Testis (tissue), 3 donors: ENCODE data around the gene SLC25A41. TPM values are rescaled to one million over a fixed set of nuclear protein-coding genes. Genes with fewer than 3 reads are reported as not detected.

Experiments used
- DNase-seq: peaks from one replicate; pipeline ENCODE4 v3.0.0-alpha.2; 2019
- H3K27ac ChIP-seq, 2 donors: fragments of 200-600 bp; sonication (generic); one replicate each; pipeline ENCODE4 v1.5.1; 2019
- H3K27me3 ChIP-seq: fragments of 200-600 bp; sonication (generic); one replicate; pipeline ENCODE4 v1.5.1; 2019
- H3K36me3 ChIP-seq: fragments of 200-600 bp; sonication (generic); one replicate; pipeline ENCODE4 v1.5.1; 2017; ENCODE audit warnings: low read depth; ENCODE audit errors: missing control alignments
- H3K4me1 ChIP-seq: fragments of 200-600 bp; sonication (generic); one replicate; pipeline ENCODE4 v1.5.1; 2019
- H3K4me3 ChIP-seq, 2 donors: fragments of 200-600 bp; sonication (generic); one replicate each; pipeline ENCODE4 v1.5.1; 2017 to 2019
- H3K9me3 ChIP-seq: fragments of 200-600 bp; sonication (generic); one replicate; pipeline ENCODE4 v1.5.1; 2017
- CTCF ChIP-seq, 3 experiments: fragments of 450-650 bp in 2 of 3; fragments of 200-600 bp in 1 of 3; sonication (generic) in 1 of 3; IDR thresholded peaks; one replicate each; pipeline ENCODE4 v1.5.1; 2016 to 2019; ENCODE audit warnings: antibody characterized with exemption in 3 of 3, mild to moderate bottlenecking in 2 of 3, moderate library complexity in 1 of 3
- POLR2A ChIP-seq: fragments of 450-650 bp; IDR thresholded peaks from one replicate; pipeline ENCODE4 v1.6.1; 2017; ENCODE audit warnings: antibody characterized with exemption, mild to moderate bottlenecking, moderate library complexity
- whole genome bisulfite sequencing, 2 donors: methylation state at CpG; one replicate each; pipeline ENCODE4 v1.1.5; 2018; 5-methylcytosine and 5-hydroxymethylcytosine counted together
- intact Hi-C: fragments of 100-400 bp; cut with DNase I; formaldehyde crosslinking; loops from one replicate; pipeline ENCODE4 v1.15.1; 2023; ENCODE audit warnings: low total_unique reads
- polyA plus RNA-seq: library from polyadenylated mRNA; stranded (reverse); fragments of 350-450 nt; fragmentation: Illumina TruSeq; extraction: RNeasy Lipid Tissue Mini Kit (QIAGEN cat#74804); gene quantifications from one replicate; pipeline ENCODE4 v1.2.3, GENCODE V29; 2014; ENCODE audit warnings: low read depth, low replicate concordance; ENCODE audit not compliant: insufficient read depth
- total RNA-seq, 2 donors: library from RNA; depleted of rRNA; stranded (reverse); fragments of >200 nt; gene quantifications; one replicate each; pipeline ENCODE4 v1.2.3, GENCODE V29; 2016

SLC25A41 gene
- total and polyA plus RNA-seq, 3 donors from 2014 or later: 3.2 to 7.6 (median 3.9) TPM

GRCh38 chr19:6448045-6448444 is 14.5 kb upstream of the SLC25A41 start:
- WGBS, 2 donors: 90 to 93% methylated on average over 3 of the region's 3 CpGs
- no peaks in the 10 kb centered on the region for H3K9me3 ChIP-seq
- H3K4me3 ChIP-seq: no peak overlapping the region
- no peak for DNase-seq
- H3K27me3 ChIP-seq: no peaks in the 10 kb centered on the region
- H3K36me3 ChIP-seq: no peaks in the 10 kb centered on the region
- peaks cover 6% of the 10 kb centered on the region for H3K4me1 ChIP-seq
- H3K27ac ChIP-seq: no peak overlapping the region
- intact Hi-C loops: no loop called here
- no peak for TF ChIP-seq CTCF (IDR thresholded peaks at IDR 0.05)
- no peak for TF ChIP-seq POLR2A

DNA sequence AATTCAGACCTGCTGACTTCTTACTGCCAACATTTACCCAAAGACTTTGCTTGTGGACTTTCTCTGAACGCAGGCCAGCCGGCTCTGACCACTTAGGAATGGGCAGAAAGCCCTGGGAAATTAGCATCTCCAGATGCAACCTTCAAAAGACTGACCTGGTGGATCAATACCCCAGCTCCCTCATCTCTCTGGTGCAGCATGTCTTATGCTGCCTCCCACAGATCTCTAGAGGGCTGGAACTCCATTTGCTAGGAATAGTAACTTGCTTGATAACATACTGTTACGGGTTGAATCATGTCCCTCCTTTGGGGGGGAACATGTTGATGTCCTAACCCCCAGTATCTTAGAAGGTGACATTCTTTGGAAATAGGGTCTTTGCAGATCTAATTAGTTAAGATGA is 12.9 kb upstream of the SLC25A41 start:
- peaks cover 6% of the 10 kb centered on the region for H3K4me1 ChIP-seq
- no peaks in the 10 kb centered on the region for H3K27me3 ChIP-seq
- no peak overlapping the region for H3K4me3 ChIP-seq
- peak overlapping the region in 1 of 2 donors; percentile 16 for H3K27ac ChIP-seq
- TF ChIP-seq POLR2A (no peak), CTCF (IDR thresholded peaks at IDR 0.05) (no peak)
- DNase-seq: no peak
- 59 to 76% methylated on average over 3 of the region's 3 CpGs for WGBS, 2 donors
- no peaks in the 10 kb centered on the region for H3K9me3 ChIP-seq
- H3K36me3 ChIP-seq: no peaks in the 10 kb centered on the region
- intact Hi-C loops: no loop called here

DNA sequence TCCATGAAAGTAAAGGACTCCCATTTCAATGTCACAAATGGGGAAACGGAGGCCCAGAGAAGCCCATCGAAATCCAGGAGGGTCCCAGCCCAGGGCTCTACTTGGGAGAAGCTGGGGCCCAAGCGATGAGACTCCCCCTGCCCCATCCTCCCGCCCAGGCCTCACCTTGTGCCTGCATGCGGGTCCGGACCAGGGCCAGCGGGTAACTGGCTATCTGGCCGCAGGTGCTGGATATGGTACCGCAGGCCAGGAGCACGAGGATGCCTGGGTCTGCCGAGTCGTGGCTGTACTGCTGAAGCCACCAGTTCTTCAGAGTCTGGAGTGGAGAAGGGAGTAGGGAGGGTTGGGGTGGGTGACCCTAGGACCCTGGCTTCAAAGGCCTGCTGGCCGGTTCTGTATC is 10.4 kb upstream of the SLC25A41 start:
- TF ChIP-seq CTCF (IDR thresholded peaks at IDR 0.05) (no peak), POLR2A (no peak)
- Histone ChIP-seq H3K27me3 (no peaks in the 10 kb centered on the region), H3K4me3 (no peak overlapping the region), H3K36me3 (no peaks in the 10 kb centered on the region), H3K27ac (no peak overlapping the region), H3K9me3 (no peaks in the 10 kb centered on the region), H3K4me1 (peaks cover 6% of the 10 kb centered on the region)
- no peak for DNase-seq
- WGBS, 2 donors: 93 to 97% methylated on average over 8 to 13 of the region's 13 CpGs
- intact Hi-C loops: no loop called here

DNA sequence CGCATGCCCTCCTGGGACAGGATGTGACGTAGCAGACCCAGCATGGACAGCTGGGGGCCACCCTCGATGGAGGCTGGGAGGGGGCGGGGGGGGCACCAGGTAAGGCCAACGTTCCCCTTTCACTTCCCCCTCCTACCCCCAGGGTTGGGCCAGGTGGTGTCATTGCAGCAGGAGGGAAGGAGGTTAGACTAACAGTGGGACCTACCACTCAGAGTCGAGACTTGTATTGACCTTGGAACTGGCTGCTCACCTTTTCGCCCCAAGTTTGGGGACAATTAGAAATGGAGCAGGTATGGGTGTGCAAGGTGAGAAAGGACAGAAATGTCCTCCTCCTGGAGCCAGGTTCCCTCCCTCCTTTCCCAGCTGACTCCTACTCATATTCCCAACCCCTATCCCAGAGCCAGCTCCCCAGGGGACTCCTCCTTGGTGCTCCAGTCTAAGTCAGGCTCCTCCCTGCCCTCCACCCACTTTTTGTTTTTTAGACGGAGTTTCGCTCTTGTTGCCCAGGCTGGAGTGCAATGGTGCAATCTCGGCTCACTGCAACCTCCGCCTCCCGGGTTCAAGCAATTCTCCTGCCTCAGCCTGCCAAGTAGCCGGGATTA is 8.6 kb upstream of the SLC25A41 start:
- Histone ChIP-seq H3K27ac (no peak overlapping the region), H3K4me3 (no peak overlapping the region), H3K36me3 (no peaks in the 10 kb centered on the region), H3K4me1 (peaks cover 6% of the 10 kb centered on the region), H3K27me3 (no peaks in the 10 kb centered on the region), H3K9me3 (no peaks in the 10 kb centered on the region)
- 91 to 94% methylated on average over 11 of the region's 13 CpGs for WGBS, 2 donors
- TF ChIP-seq POLR2A (no peak), CTCF (IDR thresholded peaks at IDR 0.05) (no peak)
- DNase-seq: no peak
- intact Hi-C loops: no loop called here

DNA sequence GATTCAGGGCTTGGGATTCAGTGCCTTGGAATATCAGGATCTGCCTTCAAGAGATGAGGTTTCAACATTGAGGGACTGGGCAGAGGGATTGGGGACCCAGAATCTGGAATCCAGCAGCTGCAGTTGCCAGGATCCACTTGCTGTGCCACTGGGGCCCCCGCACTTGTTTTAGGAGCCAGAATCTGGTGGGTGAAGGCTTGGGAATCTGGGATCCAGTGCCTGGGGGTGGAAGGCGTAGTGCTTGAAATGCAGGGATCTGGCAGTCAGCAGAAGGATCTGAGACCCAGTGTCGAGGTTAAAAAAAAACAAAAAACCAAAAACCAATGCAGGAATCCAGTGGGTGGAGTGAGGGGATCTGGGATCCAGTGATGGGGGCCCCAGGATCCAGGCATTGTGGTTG is 7.3 kb upstream of the SLC25A41 start:
- no peak for DNase-seq
- Histone ChIP-seq H3K27me3 (no peaks in the 10 kb centered on the region), H3K27ac (no peak overlapping the region), H3K9me3 (no peaks in the 10 kb centered on the region), H3K36me3 (no peaks in the 10 kb centered on the region), H3K4me3 (no peak overlapping the region), H3K4me1 (no peaks in the 10 kb centered on the region)
- WGBS, 2 donors: 91 to 93% methylated on average over 3 of the region's 3 CpGs
- TF ChIP-seq POLR2A (no peak), CTCF (IDR thresholded peaks at IDR 0.05) (no peak)
- intact Hi-C loops: no loop called here
